Loucy (cell line): ENCODE data around the gene UGT1A9.

Experiments
- H2AFZ ChIP-seq: fragments of 200-600 bp; sonication (generic); 2 replicates; pipeline ENCODE4 v1.6.0; 2016; ENCODE audit warnings: antibody characterized with exemption, mild to moderate bottlenecking, low read length, moderate library complexity
- H3F3A ChIP-seq: fragments of 200-600 bp; 2 replicates; pipeline ENCODE4 v1.6.0; 2016; ENCODE audit warnings: antibody characterized with exemption, low read depth, mild to moderate bottlenecking
- H3K27me3 ChIP-seq: fragments of 200-600 bp; sonication (generic); 2 replicates; pipeline ENCODE4 v1.6.1; 2014; ENCODE audit warnings: low read length, mild to moderate bottlenecking; ENCODE audit not compliant: insufficient read depth, poor library complexity, severe bottlenecking
- H3K36me3 ChIP-seq: fragments of 200-600 bp; sonication (generic); 2 replicates; pipeline ENCODE4 v1.6.1; 2016; ENCODE audit warnings: low read length; ENCODE audit not compliant: insufficient read depth
- H3K4me1 ChIP-seq: fragments of 200-600 bp; sonication (generic); 2 replicates; pipeline ENCODE4 v1.5.1; 2014; ENCODE audit warnings: low read length, mild to moderate bottlenecking; ENCODE audit not compliant: insufficient read depth, poor library complexity, severe bottlenecking
- H3K4me2 ChIP-seq: fragments of 200-600 bp; sonication (generic); 2 replicates; pipeline ENCODE4 v1.6.0; 2014; ENCODE audit warnings: antibody characterized with exemption, low read length, low read depth, mild to moderate bottlenecking; ENCODE audit not compliant: poor library complexity, severe bottlenecking
- H3K4me3 ChIP-seq: fragments of 200-600 bp; sonication (generic); 2 replicates; pipeline ENCODE4 v1.5.1; 2014; ENCODE audit warnings: low read length, mild to moderate bottlenecking, mixed read lengths; ENCODE audit not compliant: poor library complexity, severe bottlenecking
- H3K79me2 ChIP-seq: fragments of 200-600 bp; sonication (generic); 2 replicates; pipeline ENCODE4 v1.6.1; 2014; ENCODE audit warnings: low read length; ENCODE audit not compliant: insufficient read depth
- H3K9ac ChIP-seq: fragments of 200-600 bp; sonication (generic); 2 replicates; pipeline ENCODE4 v1.6.0; 2014; ENCODE audit warnings: mild to moderate bottlenecking, low read depth, low read length, moderate library complexity; ENCODE audit not compliant: poor library complexity, severe bottlenecking
- H3K9me2 ChIP-seq: fragments of 200-600 bp; sonication (generic); replicated peaks from 2 replicates; pipeline ENCODE4 v1.6.1; 2016; ENCODE audit warnings: low read depth, low read length, mixed read lengths
- H3K9me3 ChIP-seq: fragments of 200-600 bp; sonication (generic); 2 replicates; pipeline ENCODE4 v1.6.1; 2014; ENCODE audit warnings: mild to moderate bottlenecking, antibody characterized with exemption, low read length, low read depth; ENCODE audit not compliant: insufficient read depth
- H4K20me1 ChIP-seq: fragments of 200-600 bp; sonication (generic); 2 replicates; pipeline ENCODE4 v1.6.0; 2014; ENCODE audit warnings: antibody characterized with exemption, low read length, mild to moderate bottlenecking; ENCODE audit not compliant: insufficient read depth, poor library complexity, severe bottlenecking
- CTCF ChIP-seq: fragments of 200-600 bp; sonication (generic); conservative IDR thresholded peaks from 2 replicates; pipeline ENCODE4 v1.5.1; 2014; ENCODE audit warnings: mild to moderate bottlenecking, antibody characterized with exemption, low read length
- EZH2phosphoT487 ChIP-seq: fragments of 200-600 bp; IDR thresholded peaks from 2 replicates; pipeline ENCODE4 v1.6.1; 2018; ENCODE audit warnings: antibody characterized with exemption, mild to moderate bottlenecking, moderate library complexity, borderline replicate concordance

Gene UGT1A9

DNA sequence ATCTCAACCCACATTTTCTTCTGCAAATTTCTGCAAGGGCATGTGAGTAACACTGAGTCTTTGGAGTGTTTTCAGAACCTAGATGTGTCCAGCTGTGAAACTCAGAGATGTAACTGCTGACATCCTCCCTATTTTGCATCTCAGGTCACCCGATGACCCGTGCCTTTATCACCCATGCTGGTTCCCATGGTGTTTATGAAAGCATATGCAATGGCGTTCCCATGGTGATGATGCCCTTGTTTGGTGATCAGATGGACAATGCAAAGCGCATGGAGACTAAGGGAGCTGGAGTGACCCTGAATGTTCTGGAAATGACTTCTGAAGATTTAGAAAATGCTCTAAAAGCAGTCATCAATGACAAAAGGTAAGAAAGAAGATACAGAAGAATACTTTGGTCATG, 96.4 kb downstream of the UGT1A9 start:
- Histone ChIP-seq H3F3A (no peaks in the 10 kb centered on the region), H2AFZ (no peak overlapping the region), H3K4me1 (no peaks in the 10 kb centered on the region), H3K36me3 (no peaks in the 10 kb centered on the region), H3K4me3 (no peak overlapping the region), H4K20me1 (no peaks in the 10 kb centered on the region), H3K4me2 (no peak overlapping the region), H3K27me3 (no peaks in the 10 kb centered on the region), H3K9ac (no peak overlapping the region), H3K9me2 (no peaks in the 10 kb centered on the region), H3K79me2 (no peaks in the 10 kb centered on the region), H3K9me3 (no peaks in the 10 kb centered on the region)
- TF ChIP-seq EZH2phosphoT487 (no peak), CTCF (no peak)

DNA sequence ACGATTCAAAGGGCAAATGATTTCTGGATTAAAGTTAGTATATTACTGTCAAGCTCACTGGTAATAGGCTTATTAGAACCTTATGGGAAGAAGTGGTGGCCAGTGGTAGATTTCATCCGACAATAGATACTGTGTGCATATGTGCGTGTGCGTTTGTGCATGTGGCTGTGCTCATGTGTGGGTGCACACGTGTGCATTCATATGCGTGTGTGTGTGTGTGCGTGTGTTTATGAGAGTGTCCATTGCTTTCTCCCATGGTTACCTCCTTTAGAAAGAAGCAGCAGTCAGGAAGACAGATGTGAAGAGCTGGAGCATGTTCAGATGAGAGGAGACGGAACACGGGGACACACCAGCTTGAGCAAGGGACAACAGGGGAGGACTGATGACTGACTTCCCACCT, 97.6 kb downstream of the UGT1A9 start:
- Histone ChIP-seq H3K27me3 (no peaks in the 10 kb centered on the region), H3K4me3 (no peak overlapping the region), H3F3A (no peaks in the 10 kb centered on the region), H3K9me3 (no peaks in the 10 kb centered on the region), H4K20me1 (no peaks in the 10 kb centered on the region), H3K36me3 (no peaks in the 10 kb centered on the region), H3K79me2 (no peaks in the 10 kb centered on the region), H3K4me2 (no peak overlapping the region), H3K4me1 (no peaks in the 10 kb centered on the region), H2AFZ (no peak overlapping the region), H3K9ac (no peak overlapping the region), H3K9me2 (no peaks in the 10 kb centered on the region)
- TF ChIP-seq CTCF (no peak), EZH2phosphoT487 (no peak)

- no peak for TF ChIP-seq CTCF
- TF ChIP-seq EZH2phosphoT487, result no peak
- H3K27me3 ChIP-seq, result no peaks in the 10 kb centered on the region
- no peak overlapping the region for H2AFZ ChIP-seq
- no peaks in the 10 kb centered on the region for H4K20me1 ChIP-seq
- H3K4me2 ChIP-seq, result no peak overlapping the region
- H3K79me2 ChIP-seq, result no peaks in the 10 kb centered on the region
- no peak overlapping the region for H3K4me3 ChIP-seq
- no peaks in the 10 kb centered on the region for H3F3A ChIP-seq
- no peaks in the 10 kb centered on the region for H3K4me1 ChIP-seq
- no peaks in the 10 kb centered on the region for H3K36me3 ChIP-seq
- H3K9me2 ChIP-seq, result no peaks in the 10 kb centered on the region
- no peaks in the 10 kb centered on the region for H3K9me3 ChIP-seq
- H3K9ac ChIP-seq, result no peak overlapping the region
Measured at GRCh38 chr2:233772153-233772552, 100.5 kb downstream of the UGT1A9 start.
